Colon (tissue), 2 donors: Measurements from ENCODE around the gene TLL2.

ENCODE experiments used
- FAIRE-seq: peaks from 2 replicates; lab custom pipeline; 2012; peaks lifted over from hg19 to GRCh38; lab: Jason Lieb, UNC
- donor health status: control.
- donor health status: control.

TLL2 gene

DNA sequence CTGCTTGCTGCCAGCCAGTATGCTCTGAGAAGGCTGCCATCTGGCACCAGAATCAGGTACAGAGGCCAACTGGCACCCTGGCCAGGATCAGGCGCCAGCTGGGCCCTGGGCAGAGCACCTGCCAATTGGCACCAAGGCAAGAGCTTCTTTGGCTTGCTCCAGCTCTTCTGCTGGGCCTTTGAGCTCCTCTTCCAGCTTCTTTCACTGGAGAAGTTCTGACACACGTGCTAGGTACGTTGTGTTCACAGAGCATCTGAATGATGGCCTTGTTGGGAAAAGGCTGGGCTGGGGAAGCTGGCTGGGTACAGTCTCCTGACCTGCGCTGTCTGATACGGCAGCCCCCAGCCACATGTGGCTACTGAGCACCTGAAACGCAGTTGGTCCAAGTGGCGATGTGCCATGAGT is 123.3 kb downstream of the TLL2 start:
- no peak for FAIRE-seq

DNA sequence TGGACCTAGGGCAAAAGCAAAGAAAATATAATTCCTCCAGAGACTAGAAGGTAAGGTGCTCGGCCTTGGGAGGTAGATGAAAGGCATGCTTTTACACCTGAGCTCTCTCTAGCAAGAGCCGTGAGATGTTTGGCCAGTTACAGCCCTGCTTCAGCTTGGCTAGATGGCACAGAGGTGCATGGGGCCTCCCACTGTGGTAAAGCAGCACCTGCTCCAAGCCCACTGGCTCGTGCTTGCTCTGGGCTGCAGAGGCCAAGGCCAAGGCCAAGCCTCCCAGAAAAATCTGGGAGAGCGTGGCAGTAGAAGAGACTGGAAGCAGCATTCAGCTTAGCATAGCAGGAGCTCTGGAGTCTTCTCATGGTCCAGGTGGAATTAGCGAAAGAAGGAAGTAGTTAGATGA is 123.9 kb downstream of the TLL2 start:
- no peak for FAIRE-seq

DNA sequence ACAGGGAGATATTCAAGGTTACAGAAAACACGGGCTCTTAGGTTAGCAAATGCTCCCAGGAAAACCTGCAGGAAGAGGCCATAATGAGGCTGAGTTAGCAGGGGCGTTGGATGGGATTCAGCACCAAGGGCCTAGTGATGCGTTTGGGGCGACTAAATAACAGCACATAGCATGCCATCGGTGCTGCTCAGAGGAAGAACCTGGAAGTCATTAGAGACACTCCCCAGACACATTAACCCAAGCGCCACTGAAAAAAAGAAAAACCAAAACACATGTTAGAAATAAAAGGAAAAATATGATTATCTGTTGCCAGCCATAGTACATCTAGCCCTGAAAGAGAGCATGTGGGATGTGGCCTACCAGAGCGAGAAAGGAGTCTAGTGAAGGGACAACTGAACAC is 126.1 kb downstream of the TLL2 start:
- no peak for FAIRE-seq

DNA sequence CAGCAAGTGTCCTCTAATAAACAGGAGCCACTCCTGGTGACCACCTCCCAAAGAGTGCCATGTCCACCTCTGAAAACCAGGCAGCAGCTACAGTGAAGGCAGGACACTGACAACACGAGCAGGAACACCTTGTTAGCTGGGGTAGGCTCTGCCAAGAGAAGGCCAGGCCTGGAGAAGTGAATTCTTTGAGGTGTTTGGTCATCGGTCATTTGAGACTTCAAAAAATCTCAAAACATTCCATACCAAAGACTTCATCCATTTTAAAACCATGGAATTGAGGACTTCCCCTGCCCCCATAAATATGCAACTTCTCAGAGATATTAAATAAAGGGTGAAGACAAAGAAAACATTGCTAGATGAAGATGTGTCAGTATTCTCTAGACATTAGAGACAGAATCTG is 126.6 kb downstream of the TLL2 start:
- no peak for FAIRE-seq

DNA sequence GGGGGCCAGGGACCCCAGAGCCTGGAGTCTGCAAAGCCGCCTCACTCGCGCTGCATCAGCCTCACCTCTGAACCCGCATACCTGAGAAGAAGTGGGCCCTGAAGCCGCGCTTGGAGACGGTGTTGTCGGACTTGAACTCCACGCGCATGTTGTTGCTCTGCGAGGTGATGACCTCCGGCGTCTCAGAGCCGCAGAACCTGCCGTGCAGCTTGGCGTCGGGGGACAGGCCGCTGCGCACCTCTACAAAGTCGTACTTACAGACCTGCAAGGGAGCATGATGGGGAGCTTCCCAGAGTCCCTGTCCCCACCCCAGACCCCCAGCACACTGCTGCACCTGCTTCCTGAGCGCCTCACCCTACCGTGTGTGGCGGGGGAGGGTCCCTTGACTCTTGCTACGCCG is 129.2 kb downstream of the TLL2 start:
- no peak for FAIRE-seq

DNA sequence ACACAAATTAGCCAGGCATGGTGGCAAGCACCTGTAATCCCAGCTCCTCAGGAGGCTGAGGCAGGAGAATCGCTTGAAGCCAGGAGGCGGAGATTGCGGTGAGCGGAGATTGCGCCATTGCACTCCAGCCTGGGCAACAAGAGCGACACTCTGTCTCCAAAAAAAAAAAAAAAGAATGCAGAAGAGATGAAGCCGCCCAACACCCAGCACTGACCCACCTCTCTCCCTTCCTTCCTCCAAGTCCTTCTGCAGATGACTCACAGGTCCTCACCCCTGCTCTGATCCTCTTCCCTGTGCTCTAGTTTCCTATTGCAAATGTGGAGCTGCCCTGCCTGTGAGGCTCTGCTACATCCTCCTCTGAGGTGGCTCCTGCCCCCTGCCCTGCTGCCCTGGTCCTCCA is 132.9 kb downstream of the TLL2 start:
- no peak for FAIRE-seq

DNA sequence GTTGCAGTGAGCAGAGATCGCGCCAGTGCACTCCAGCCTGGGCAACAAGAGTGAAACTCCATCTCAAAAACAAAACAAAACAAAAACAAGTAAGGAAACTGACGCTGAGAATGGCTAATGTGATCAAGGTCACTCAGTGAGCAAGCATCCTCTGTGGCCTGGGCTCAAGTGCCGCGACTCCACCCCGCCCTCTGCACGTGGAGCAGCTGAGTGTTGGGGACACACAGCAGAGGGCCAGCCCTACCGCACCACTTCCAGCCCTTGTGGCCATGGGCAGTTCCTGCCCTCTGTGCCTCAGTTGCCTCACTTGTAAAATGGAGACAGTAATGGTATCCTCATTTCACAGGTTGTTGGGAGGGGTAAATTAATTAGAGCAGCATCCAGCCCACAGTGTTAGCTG is 134.0 kb downstream of the TLL2 start:
- no peak for FAIRE-seq

DNA sequence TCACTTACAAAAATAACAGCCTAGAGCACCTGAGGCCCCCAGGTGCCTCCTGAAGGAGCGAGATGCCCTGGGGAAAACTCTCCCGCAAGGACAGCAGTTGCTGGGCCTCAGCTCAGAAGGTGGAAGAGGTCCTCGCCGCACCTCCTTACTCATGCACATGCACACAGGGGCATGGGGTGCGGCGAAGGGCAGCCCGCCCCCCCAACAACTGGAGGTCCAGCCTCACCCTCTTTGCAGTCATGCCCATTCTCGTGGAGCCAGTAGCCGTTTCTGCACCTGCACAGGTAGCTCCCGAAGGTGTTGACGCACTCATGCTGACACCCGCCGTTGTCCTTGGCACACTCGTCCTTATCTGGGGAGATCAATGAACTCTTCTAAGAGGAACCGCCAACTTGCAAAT is 135.0 kb downstream of the TLL2 start:
- FAIRE-seq, result no peak

DNA sequence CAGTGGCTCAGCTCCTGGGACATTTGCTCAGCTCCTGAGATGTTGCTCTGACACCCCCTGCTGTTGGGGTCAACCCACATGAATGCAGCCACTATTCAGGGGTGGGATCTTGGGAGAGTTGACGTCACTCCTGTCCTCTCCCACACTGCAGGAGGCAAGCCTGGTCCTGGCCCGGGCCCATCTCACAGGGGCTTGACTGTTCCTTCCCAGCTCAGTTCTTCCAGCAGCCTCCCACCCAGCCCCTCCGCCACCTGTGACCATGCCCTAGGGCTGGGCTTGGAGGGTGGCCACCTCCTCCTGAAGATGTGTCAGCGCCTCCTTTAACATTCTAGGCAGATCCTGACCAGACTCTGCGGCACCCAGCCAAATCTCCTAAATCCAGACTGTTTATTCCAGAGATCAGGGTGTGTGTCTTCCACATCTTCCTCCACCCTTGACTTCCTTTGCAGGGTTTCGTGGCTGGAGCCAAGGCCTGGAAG is 135.9 kb downstream of the TLL2 start:
- no peak for FAIRE-seq

DNA sequence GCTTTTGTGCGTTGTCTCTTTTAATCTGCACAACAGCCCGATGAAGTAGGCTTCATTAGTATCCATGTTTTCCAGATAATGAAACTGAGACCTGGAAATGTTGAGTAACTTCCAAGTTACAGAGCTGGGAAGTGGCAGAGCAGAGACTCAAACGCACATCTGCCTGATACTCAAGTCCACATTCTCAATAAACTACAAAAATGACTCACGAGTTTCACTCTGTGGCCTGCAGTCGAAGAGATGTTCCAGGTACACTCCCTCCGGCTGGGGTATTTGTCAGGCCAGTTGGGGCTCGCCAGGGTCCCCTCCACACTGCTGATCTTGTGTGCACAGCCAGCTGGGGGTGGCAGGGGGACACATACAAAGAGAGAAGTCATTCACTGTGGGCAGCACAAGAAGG is 137.2 kb downstream of the TLL2 start:
- FAIRE-seq, result no peak

DNA sequence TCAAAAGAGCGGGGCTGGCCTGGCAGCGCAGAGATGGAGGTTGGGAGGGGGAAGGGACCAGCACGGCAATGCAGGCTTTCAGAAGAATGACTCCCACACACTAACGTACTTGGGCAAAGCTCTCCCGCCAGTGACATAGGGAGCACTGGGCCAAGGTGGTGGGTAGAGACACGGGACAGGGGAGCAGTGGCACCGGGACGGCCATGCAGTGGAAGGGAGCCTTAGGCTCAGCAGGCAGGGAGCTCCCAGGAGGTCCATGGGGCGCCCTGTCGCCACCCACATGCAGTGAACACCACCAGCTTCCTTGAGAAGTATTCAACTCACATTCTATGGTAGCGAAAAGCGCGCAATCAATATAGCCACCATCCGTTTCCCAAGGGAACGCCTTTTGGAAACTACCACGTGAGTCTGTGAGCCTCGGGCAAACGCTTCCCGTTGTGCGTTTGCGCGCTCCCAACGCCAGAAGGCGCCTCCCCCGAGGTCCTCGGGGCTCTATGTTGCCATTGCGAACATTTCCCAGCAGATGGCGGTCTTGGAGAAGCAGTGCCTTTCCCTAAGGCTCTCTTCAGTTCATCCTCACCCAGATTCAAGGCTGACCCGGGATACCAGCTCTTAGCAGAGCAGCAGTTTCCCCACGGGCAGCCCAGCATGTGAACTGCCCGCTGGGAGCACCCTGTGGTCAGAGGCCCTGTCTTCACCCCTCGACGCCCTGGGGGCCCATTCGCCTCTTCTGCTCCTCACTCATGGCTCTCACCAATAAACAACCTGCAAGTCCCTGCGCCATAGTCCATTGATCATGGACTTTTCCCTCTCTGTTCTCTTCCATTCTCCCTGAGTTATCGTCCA is 138.5 kb downstream of the TLL2 start:
- FAIRE-seq, result no peak

DNA sequence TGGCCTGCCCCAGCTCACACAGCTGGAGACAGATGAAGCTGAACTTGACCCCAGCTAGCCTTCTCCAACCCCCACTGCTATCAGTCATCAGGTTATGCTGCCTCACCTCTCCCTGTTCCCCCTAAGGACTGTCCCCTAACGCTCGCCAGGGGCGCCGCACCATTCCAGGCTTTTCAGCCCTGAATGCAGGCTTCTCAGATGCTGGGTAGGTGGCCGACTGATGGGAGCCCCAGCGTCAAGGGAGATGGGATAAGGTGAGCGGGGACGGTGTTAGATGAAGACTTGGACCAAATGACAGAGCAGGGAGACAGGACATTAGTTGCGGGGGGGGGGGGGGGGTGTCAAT is 139.1 kb downstream of the TLL2 start:
- FAIRE-seq, result no peak

DNA sequence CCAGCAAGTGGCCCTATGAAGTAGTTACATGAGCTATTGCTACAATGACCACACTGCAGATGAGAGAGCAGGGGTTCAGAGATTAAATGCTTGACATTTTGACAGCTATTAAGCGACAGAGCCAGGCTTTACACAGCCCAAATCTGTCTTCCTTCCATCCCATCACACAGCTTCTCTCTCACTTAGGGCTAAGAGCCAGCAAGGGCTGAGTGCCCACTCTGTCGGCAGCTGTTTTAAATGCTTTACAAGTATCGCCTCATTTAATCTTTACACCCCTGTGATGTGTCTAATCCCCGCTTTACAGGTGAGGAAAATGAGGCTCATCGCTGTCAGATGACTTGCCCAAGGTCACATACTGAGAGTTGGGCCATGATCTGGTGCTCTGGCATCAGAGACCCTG is 139.7 kb downstream of the TLL2 start:
- FAIRE-seq, result no peak

DNA sequence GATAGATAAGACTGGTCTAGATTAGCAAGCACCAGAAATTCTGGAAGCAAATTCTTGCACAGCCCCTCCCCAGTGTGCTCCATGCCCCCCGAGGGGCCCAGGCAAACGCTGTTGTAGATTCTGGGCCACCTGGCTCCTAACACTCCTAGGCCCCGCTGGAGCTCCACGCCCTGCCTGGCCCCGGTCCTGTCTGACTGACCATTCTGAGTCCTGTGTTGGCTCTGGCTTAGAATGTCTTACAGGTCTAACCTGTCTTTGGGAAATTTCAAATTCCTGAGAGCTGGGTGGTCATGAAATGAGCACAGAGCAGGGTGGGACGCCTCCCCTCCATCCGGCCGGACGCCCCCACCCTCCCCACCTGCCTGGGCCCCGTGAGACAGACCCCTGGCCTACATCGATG is 142.4 kb downstream of the TLL2 start:
- no peak for FAIRE-seq

DNA sequence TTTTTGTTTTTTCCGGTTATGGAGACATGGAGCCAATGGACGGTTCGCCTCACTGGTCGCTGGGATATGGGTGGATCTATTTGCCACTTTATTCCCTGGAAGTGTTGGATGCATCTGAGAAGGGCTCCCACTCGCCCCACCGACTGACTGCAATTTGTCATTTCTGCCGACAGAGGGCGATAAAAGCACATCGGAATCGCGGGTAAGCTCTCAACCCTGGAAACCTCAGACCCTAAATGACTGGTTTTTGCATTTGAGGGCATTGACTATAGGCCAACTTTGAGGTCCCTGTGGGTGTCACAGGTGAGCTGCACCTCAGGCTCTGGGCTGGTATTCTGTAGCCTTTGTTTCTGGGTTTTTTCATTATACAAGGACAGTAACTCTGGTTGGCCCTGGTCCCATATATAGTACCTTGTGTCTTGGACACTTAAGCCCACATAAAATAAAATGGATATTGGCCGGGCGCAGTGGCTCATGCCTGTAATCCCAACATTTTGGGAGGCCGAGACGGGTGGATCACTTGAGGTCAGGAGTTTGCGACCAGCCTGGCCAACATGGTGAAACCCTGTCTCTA is 143.1 kb downstream of the TLL2 start:
- no peak for FAIRE-seq

DNA sequence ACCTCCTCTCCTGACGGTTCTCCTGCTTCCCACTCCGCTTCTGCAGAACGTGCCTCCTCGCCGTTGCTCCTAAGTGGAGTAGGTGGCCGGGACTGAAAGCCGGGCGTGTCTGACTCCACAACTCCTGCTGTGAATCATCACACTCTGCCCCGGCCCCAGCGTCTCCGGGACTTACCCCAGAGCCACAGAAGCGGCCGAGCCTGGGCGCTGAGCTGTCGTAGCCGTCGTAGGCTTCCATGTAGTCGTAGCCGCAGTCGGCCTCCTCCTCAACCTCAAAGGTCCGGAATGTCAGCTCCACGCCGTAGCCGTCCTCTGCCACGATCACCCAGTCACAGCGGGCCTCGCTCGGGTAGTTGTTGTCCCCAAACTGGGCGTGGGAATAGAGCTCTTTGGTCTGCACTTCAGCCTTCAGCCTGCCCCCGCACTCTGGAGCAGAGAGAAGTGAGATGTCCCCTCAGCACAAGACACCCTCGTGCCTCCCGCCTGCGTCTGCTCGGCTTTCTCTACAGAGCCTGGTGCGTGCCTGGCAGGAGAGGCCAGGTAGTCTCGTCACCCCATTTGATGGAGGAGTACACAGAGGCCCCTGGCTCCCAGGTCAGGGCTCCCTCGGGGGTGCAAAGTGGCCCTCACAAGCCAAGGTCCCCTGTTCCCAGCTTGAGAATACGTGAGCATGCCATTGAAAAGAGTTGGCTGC is 143.7 kb downstream of the TLL2 start:
- no peak for FAIRE-seq

DNA sequence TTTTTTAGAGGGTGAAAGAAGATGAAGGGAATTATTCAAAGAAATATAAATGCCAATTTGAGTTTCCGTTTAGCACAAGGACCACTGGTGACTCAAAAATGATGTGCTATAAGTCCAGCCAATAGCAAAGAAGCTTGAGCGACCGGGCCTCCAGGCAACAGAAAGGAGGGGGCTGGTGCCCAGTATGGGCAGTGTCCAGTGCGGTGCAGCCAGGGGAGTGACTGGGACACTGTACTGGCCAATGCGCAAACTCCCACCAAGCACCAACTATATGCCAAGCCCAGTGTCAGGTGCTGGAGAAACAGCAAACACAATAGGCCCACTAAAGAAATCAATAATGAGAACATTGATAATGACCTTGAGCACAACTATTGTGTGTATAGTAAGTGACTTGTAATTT is 144.8 kb downstream of the TLL2 start:
- no peak for FAIRE-seq

DNA sequence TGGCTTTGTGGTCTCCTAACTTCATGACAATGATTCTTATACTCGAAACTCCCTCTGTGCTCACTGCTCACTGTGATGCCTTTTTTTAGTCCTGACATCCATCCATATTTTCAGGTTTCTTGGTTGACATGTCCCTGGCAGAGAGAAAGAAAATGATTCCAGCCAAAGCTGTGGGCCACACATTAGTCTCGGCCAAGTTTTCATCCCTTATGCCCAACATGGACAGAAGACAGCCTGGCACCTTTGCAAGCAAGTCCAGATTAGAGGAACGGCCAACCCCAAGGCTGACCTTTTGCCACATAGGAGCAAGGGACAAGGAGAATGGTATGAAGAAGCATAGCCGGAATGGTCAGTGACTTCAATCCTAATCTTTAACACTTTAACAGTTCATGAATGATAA is 146.3 kb downstream of the TLL2 start:
- FAIRE-seq, result no peak

DNA sequence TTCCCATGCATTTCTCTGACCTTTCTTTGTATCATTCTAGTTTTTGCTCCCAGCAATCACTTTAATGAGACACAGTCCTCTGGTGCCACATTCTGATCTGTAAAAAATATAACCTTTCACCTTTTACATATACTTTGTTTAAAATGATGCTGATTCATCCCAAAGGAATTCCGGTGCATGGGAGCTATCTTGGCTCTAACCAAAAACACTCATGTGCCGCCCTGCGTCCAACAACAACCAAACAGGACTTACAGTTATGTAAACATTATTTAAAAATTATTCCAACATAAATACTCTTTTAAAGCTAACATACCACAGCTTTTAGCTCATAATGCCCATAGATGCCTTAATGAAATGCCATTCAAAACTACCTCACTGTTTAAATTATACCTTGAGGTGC is 147.2 kb downstream of the TLL2 start:
- no peak for FAIRE-seq

DNA sequence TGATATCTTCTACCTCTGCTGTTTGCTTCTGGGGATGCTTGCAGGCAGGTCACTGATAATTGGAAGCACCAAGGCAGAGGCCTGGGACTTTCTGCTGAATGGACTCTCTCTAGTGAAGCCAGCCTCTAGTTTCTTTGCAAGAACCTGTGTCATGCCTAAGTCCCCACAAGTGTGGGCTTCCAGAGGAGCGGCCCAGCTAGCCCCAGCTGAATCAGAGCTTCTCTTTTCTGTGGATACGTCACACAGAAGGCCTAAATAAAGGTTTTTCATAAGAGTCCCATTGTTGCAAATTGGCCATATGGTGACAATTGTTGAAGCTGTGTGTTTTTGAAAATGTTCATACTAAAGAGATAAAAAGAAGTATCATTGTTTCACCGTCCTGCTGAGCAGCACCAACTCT is 148.2 kb downstream of the TLL2 start:
- FAIRE-seq, result no peak

DNA sequence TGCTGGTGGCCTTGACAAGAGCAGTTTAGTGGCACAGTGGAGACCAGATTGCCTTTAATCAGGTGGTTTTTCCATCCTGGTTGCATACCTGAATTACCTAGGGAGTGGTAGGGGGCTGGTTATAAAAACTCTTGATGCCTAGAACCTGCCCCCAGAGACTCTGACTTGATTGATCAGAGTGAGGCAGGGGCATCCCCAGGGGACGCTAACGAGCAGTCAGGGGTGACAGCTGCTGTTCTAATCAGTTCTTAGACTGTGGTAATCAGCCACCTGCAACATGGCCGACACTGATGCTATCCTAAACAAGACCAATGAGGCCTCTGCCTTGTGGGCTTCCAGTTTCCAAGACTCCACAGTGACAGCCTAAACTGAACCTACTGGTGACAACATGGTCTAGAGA is 153.0 kb downstream of the TLL2 start:
- FAIRE-seq, result no peak

DNA sequence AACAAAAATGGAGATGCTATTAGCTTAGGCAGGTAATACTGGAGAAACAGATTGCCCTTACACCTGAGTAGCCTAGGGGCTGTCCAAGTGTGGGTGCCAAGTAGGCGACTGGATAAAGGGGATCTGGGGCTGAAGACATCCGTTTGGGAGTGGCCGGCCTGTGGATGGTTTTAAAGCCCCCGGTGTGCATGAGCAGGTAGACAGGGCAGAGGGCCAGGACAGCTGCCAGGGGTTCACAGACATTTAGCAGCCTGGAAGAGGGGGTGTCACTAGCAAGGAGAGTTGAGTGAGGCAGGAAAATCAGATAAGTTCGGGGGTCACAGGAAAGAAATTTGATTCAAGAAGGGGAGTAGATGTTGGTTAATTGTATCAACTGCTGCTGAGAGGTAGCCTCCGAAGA is 153.4 kb downstream of the TLL2 start:
- FAIRE-seq, result no peak

DNA sequence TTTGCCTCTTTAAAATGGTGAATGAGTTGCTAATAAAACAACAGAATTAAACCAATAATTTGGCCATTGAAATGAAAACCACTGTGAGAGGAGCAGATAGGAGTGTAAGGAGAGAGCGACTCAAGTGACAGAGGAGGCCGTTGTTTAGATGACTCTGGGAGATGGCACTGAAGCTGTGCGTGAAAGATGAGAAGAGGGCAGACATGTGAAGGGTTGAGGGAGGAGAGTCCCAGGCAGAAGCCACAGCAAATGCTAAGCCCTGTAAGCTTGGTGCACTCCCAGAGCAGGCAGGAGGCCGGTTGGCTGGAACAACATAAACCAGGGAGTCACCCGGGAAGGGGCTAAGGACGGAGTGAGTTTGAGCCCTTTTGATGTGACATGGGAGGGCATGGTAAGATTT is 154.1 kb downstream of the TLL2 start:
- no peak for FAIRE-seq
